H9 (cell line): Measurements from ENCODE around the gene MED15. TPM values are rescaled to one million over a fixed set of nuclear protein-coding genes. Genes with fewer than 3 reads are reported as not detected.

ENCODE experiments used
- DNase-seq: peaks from one replicate; pipeline ENCODE4 v3.0.0-alpha.2; 2017
- H2AFZ ChIP-seq: one replicate; pipeline ENCODE4 v1.6.1; 2013; ENCODE audit warnings: mild to moderate bottlenecking, low read length, control low read depth, moderate library complexity
- H2AK5ac ChIP-seq: 2 replicates; pipeline ENCODE4 v1.6.1; 2013; ENCODE audit warnings: low read length, control low read depth, mixed read lengths; ENCODE audit not compliant: insufficient read length
- H2BK120ac ChIP-seq: one replicate; pipeline ENCODE4 v1.6.1; 2013; ENCODE audit warnings: low read depth, mild to moderate bottlenecking, low read length, control low read depth, inconsistent platforms; ENCODE audit not compliant: poor library complexity, severe bottlenecking
- H2BK12ac ChIP-seq: 2 replicates; pipeline ENCODE4 v1.6.1; 2013; ENCODE audit warnings: low read length, control low read depth, mixed read lengths, low read depth; ENCODE audit not compliant: insufficient read length
- H2BK15ac ChIP-seq: 2 replicates; pipeline ENCODE4 v1.6.1; 2013; ENCODE audit warnings: low read depth, low read length, control low read depth
- H2BK20ac ChIP-seq: one replicate; pipeline ENCODE4 v1.6.1; 2013; ENCODE audit warnings: low read depth, mild to moderate bottlenecking, low read length, control low read depth, inconsistent platforms; ENCODE audit not compliant: poor library complexity, severe bottlenecking
- H2BK5ac ChIP-seq: 2 replicates; pipeline ENCODE4 v1.6.1; 2013; ENCODE audit warnings: low read length, control low read depth, mixed read lengths; ENCODE audit not compliant: insufficient read length
- H3K14ac ChIP-seq: 2 replicates; pipeline ENCODE4 v1.6.1; 2013; ENCODE audit warnings: low read length, control low read depth; ENCODE audit not compliant: insufficient read depth
- H3K18ac ChIP-seq: 2 replicates; pipeline ENCODE4 v1.6.1; 2013; ENCODE audit warnings: low read depth, mild to moderate bottlenecking, mixed read lengths, low read length, control low read depth; ENCODE audit not compliant: insufficient read length
- H3K23ac ChIP-seq: 2 replicates; pipeline ENCODE4 v1.6.1; 2013; ENCODE audit warnings: low read length, control low read depth, mixed read lengths, low read depth; ENCODE audit not compliant: insufficient read length
- H3K23me2 ChIP-seq: 2 replicates; pipeline ENCODE4 v1.6.1; 2013; ENCODE audit warnings: low read depth, mild to moderate bottlenecking, mixed read lengths, low read length, control low read depth; ENCODE audit not compliant: insufficient read length, poor library complexity, severe bottlenecking
- H3K27ac ChIP-seq: 2 replicates; pipeline ENCODE4 v1.5.1; 2013; ENCODE audit warnings: low read length, control low read depth, mixed read lengths, low read depth; ENCODE audit not compliant: insufficient read length
- H3K27me3 ChIP-seq: 2 replicates; pipeline ENCODE4 v1.6.1; 2013; ENCODE audit warnings: low read length, control low read depth, inconsistent platforms; ENCODE audit not compliant: insufficient read depth
- H3K4ac ChIP-seq: 2 replicates; pipeline ENCODE4 v1.6.1; 2013; ENCODE audit warnings: low read depth, mild to moderate bottlenecking, control low read depth, inconsistent platforms, low read length, moderate library complexity
- H3K4me1 ChIP-seq: 2 replicates; pipeline ENCODE4 v1.6.1; 2013; ENCODE audit warnings: low read length, control low read depth, inconsistent platforms; ENCODE audit not compliant: insufficient read depth
- H3K4me2 ChIP-seq: 2 replicates; pipeline ENCODE4 v1.6.1; 2013; ENCODE audit warnings: low read length, control low read depth, mixed read lengths; ENCODE audit not compliant: insufficient read length, insufficient read depth
- H3K56ac ChIP-seq: 2 replicates; pipeline ENCODE4 v1.6.1; 2013; ENCODE audit warnings: low read depth, mild to moderate bottlenecking, mixed read lengths, low read length, control low read depth; ENCODE audit not compliant: insufficient read length
- H3K79me1 ChIP-seq: 2 replicates; pipeline ENCODE4 v1.6.1; 2013; ENCODE audit warnings: low read depth, mild to moderate bottlenecking, moderate library complexity, low read length, control low read depth, inconsistent platforms; ENCODE audit not compliant: insufficient read depth, poor library complexity, severe bottlenecking
- H3K79me2 ChIP-seq: 2 replicates; pipeline ENCODE4 v1.6.1; 2013; ENCODE audit warnings: low read length, control low read depth, inconsistent platforms; ENCODE audit not compliant: insufficient read depth
- H3K9ac ChIP-seq: 2 replicates; pipeline ENCODE4 v1.6.1; 2013; ENCODE audit warnings: low read length, control low read depth, mixed read lengths; ENCODE audit not compliant: insufficient read length; ENCODE audit errors: extremely low read depth
- H3K9me3 ChIP-seq: one replicate; pipeline ENCODE4 v1.6.1; 2013; ENCODE audit warnings: low read depth, low read length, inconsistent platforms; ENCODE audit not compliant: control insufficient read depth
- H3T11ph ChIP-seq: one replicate; pipeline ENCODE4 v1.6.1; 2013; ENCODE audit warnings: mild to moderate bottlenecking, low read length, control low read depth, inconsistent platforms
- H4K20me1 ChIP-seq: one replicate; pipeline ENCODE4 v1.6.1; 2013; ENCODE audit not compliant: control insufficient read depth, insufficient read length, insufficient read depth
- H4K5ac ChIP-seq: 2 replicates; pipeline ENCODE4 v1.6.1; 2013; ENCODE audit warnings: low read depth, mild to moderate bottlenecking, mixed read lengths, low read length, control low read depth; ENCODE audit not compliant: insufficient read length
- H4K8ac ChIP-seq: replicated peaks from 2 replicates; pipeline ENCODE4 v1.6.1; 2013; ENCODE audit warnings: low read length, control low read depth, mixed read lengths, low read depth; ENCODE audit not compliant: insufficient read length
- H4K91ac ChIP-seq: 2 replicates; pipeline ENCODE4 v1.6.1; 2013; ENCODE audit warnings: low read depth, mild to moderate bottlenecking, moderate library complexity, mixed read lengths, low read length, control low read depth; ENCODE audit not compliant: insufficient read length
- H3K27ac Mint-ChIP-seq, 3 experiments: 2 replicates in 2 of 3; 3 replicates in 1 of 3; pipeline ENCODE4 v1.8.0; 2020 to 2021; ENCODE audit warnings: mixed read lengths in 3 of 3, mild to moderate bottlenecking in 1 of 3, moderate library complexity in 1 of 3
- H3K27me3 Mint-ChIP-seq: 2 replicates; pipeline ENCODE4 v1.8.0; 2021; ENCODE audit warnings: low read depth, mild to moderate bottlenecking, moderate library complexity, mixed read lengths
- H3K36me3 Mint-ChIP-seq, 3 experiments: 2 replicates in 2 of 3; 3 replicates in 1 of 3; pipeline ENCODE4 v1.8.0; 2020 to 2021; ENCODE audit warnings: low read depth in 3 of 3, mixed read lengths in 3 of 3; ENCODE audit not compliant: insufficient read depth in 1 of 3
- H3K4me1 Mint-ChIP-seq, 2 experiments: 2 replicates each; pipeline ENCODE4 v1.8.0; 2020; ENCODE audit warnings: mixed read lengths in 2 of 2
- H3K4me3 Mint-ChIP-seq, 2 experiments: 2 replicates in 1 of 2; 3 replicates in 1 of 2; pipeline ENCODE4 v1.8.0; 2020 to 2021; ENCODE audit warnings: mild to moderate bottlenecking in 2 of 2, mixed read lengths in 2 of 2, moderate library complexity in 1 of 2
- H3K9me3 Mint-ChIP-seq, 2 experiments: 2 replicates in 1 of 2; 3 replicates in 1 of 2; pipeline ENCODE4 v1.8.0; 2020; ENCODE audit warnings: mild to moderate bottlenecking in 2 of 2, mixed read lengths in 2 of 2, moderate library complexity in 1 of 2
- WGBS: extraction: QIAGEN DNeasy Blood & Tissue Kit; methylation state at CpG from one replicate; pipeline ENCODE4 v1.1.7; 2013; ENCODE audit warnings: missing lambda C conversion rate, low lambda C conversion rate, mixed read lengths; ENCODE audit not compliant: insufficient read length; ENCODE audit errors: extremely low coverage; 5-methylcytosine and 5-hydroxymethylcytosine counted together
- total RNA-seq: library from RNA; stranded (reverse); gene quantifications from 2 replicates; pipeline ENCODE4 v1.2.1, GENCODE V29; 2021
- TF ChIP-seq, protein P1 (sequence below): fragments of 200-600 bp; sonication (generic); conservative IDR thresholded peaks from 3 replicates; pipeline ENCODE4 v1.8.0; 2021; ENCODE audit warnings: antibody characterized with exemption, mild to moderate bottlenecking

MED15 gene
- total RNA-seq, 1 experiment from 2014 or later, result 47.4 TPM

DNA sequence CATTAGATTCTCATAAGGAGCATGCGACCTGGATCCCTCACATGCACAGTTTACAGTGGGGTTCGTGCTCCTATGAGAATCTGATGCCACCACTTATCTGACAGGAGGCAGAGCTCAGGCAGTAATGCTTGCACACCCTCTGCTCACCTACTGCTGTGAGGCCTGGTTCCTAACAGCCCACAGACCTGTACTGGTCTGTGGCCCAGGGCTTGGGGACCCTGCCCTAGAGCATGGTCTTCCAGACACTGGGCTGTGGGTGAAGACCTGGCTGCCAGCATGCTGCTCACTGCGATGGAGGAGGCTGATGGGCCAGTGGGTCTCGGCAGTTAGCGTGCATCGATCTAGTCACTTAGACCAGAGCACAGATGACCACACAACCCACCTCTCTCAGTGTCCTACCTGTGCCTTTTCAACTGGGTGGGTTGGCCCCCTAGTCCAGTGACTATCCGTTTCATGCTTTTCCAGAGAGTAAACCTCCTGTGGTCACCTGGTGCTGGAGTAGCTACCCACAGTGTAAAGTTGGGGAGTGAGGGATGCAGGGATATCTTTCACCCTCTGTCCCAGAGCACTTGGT, 21.1 kb downstream of the MED15 start:
- Histone ChIP-seq H2BK15ac (no peak overlapping the region), H3K18ac (no peak overlapping the region), H3K4me2 (no peak overlapping the region), H2BK20ac (no peak overlapping the region), H3K9ac (no peak overlapping the region), H4K8ac (no peak overlapping the region), H3K79me1 (peaks cover 12% of the 10 kb centered on the region), H3K27ac (no peak overlapping the region), H3K4ac (no peak overlapping the region), H4K5ac (no peak overlapping the region), H3K27me3 (no peaks in the 10 kb centered on the region), H2BK12ac (no peak overlapping the region), H3K14ac (no peak overlapping the region; the same call in 1 of the 2 replicates), H2BK5ac (no peak overlapping the region), H3T11ph (no peak overlapping the region), H2AK5ac (no peak overlapping the region), H3K79me2 (peaks cover 5% of the 10 kb centered on the region; the same call in 1 of the 2 replicates), H2AFZ (no peak overlapping the region), H3K23ac (no peak overlapping the region), H3K23me2 (no peaks in the 10 kb centered on the region), H4K20me1 (no peaks in the 10 kb centered on the region), H3K56ac (no peak overlapping the region), H2BK120ac (no peak overlapping the region), H3K4me1 (peaks cover 3% of the 10 kb centered on the region; the same call in 1 of the 2 replicates), H3K9me3 (no peaks in the 10 kb centered on the region), H4K91ac (no peak overlapping the region)
- TF ChIP-seq, protein P1, sequence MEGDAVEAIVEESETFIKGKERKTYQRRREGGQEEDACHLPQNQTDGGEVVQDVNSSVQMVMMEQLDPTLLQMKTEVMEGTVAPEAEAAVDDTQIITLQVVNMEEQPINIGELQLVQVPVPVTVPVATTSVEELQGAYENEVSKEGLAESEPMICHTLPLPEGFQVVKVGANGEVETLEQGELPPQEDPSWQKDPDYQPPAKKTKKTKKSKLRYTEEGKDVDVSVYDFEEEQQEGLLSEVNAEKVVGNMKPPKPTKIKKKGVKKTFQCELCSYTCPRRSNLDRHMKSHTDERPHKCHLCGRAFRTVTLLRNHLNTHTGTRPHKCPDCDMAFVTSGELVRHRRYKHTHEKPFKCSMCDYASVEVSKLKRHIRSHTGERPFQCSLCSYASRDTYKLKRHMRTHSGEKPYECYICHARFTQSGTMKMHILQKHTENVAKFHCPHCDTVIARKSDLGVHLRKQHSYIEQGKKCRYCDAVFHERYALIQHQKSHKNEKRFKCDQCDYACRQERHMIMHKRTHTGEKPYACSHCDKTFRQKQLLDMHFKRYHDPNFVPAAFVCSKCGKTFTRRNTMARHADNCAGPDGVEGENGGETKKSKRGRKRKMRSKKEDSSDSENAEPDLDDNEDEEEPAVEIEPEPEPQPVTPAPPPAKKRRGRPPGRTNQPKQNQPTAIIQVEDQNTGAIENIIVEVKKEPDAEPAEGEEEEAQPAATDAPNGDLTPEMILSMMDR, result no peak
- peaks cover 5 to 8% of the 10 kb centered on the region in 2 experiments for H3K9me3 Mint-ChIP-seq
- H3K27ac Mint-ChIP-seq, result no peak overlapping the region
- no peak overlapping the region for H3K4me3 Mint-ChIP-seq
- no peaks in the 10 kb centered on the region for H3K27me3 Mint-ChIP-seq
- peaks cover 14 to 26% (median 15%) of the 10 kb centered on the region in 3 experiments for H3K36me3 Mint-ChIP-seq
- DNase-seq, result no peak
- peaks cover 34 to 38% of the 10 kb centered on the region in 2 experiments for H3K4me1 Mint-ChIP-seq
- no CpG with 5 or more reads among the region's 7 CpGs for WGBS
